Neural cell (in vitro differentiated cells): Measurements from ENCODE around the gene ASCL1. TPM values are rescaled to one million over a fixed set of nuclear protein-coding genes. Genes with fewer than 3 reads are reported as not detected.

Source experiments
- H2AFZ ChIP-seq: fragments of 200-600, 300-800 bp; sonication (generic), shearing (Covaris generic); 2 replicates; pipeline ENCODE4 v1.6.0; 2014; ENCODE audit warnings: low read depth, mild to moderate bottlenecking, antibody characterized with exemption, low read length, moderate library complexity
- H3F3A ChIP-seq: fragments of 200-600 bp; shearing (Covaris generic); 2 replicates; pipeline ENCODE4 v1.6.1; 2016; ENCODE audit warnings: mild to moderate bottlenecking, moderate library complexity, mixed read lengths, antibody characterized with exemption, low read length; ENCODE audit not compliant: insufficient read depth, poor library complexity, severe bottlenecking
- H3K27ac ChIP-seq: fragments of 200-600, 300-800 bp; sonication (generic), shearing (Covaris generic); 2 replicates; pipeline ENCODE4 v1.5.1; 2014; ENCODE audit warnings: mild to moderate bottlenecking, low read length, moderate library complexity
- H3K27me3 ChIP-seq: fragments of 300-800, 200-600 bp; sonication (generic), shearing (Covaris generic); 2 replicates; pipeline ENCODE4 v1.6.0; 2014; ENCODE audit warnings: mild to moderate bottlenecking, low read depth, low read length, moderate library complexity; ENCODE audit not compliant: insufficient read depth
- H3K36me3 ChIP-seq: fragments of 300-800, 200-600 bp; sonication (generic), shearing (Covaris generic); 2 replicates; pipeline ENCODE4 v1.5.1; 2014; ENCODE audit warnings: mild to moderate bottlenecking, antibody characterized with exemption, low read length, moderate library complexity; ENCODE audit not compliant: insufficient read depth
- H3K4me2 ChIP-seq: fragments of 300-800, 200-600 bp; sonication (generic), shearing (Covaris generic); 2 replicates; pipeline ENCODE4 v1.6.0; 2014; ENCODE audit warnings: mild to moderate bottlenecking, low read length
- H3K4me3 ChIP-seq: fragments of 300-800, 200-600 bp; sonication (generic), shearing (Covaris generic); 2 replicates; pipeline ENCODE4 v1.5.1; 2014; ENCODE audit warnings: mild to moderate bottlenecking, low read length, moderate library complexity
- H3K79me2 ChIP-seq: fragments of 200-600 bp; shearing (Covaris generic); replicated peaks from 2 replicates; pipeline ENCODE4 v1.6.0; 2014; ENCODE audit warnings: mild to moderate bottlenecking, low read length, moderate library complexity; ENCODE audit not compliant: insufficient read depth
- H3K9ac ChIP-seq: fragments of 300-800, 200-600 bp; sonication (generic), shearing (Covaris generic); 2 replicates; pipeline ENCODE4 v1.6.1; 2016; ENCODE audit warnings: mild to moderate bottlenecking, low read length, mixed read lengths
- H3K9me2 ChIP-seq: fragments of 200-600 bp; shearing (Covaris generic); 2 replicates; pipeline ENCODE4 v1.6.1; 2016; ENCODE audit warnings: mild to moderate bottlenecking, low read length, mixed read lengths; ENCODE audit not compliant: insufficient read depth
- H3K9me3 ChIP-seq: fragments of 200-600, 300-800 bp; sonication (generic), shearing (Covaris generic); 2 replicates; pipeline ENCODE4 v1.6.1; 2016; ENCODE audit warnings: mild to moderate bottlenecking, mixed run types, low read length, moderate library complexity, mixed read lengths
- H4K20me1 ChIP-seq: fragments of 200-600 bp; shearing (Covaris generic); 2 replicates; pipeline ENCODE4 v1.6.1; 2016; ENCODE audit warnings: mild to moderate bottlenecking, mixed run types; ENCODE audit not compliant: insufficient read depth
- EP300 ChIP-seq: fragments of 450-650 bp; conservative IDR thresholded peaks from 2 replicates; pipeline ENCODE4 v1.6.1; 2014; ENCODE audit warnings: antibody characterized with exemption, mild to moderate bottlenecking, moderate library complexity; ENCODE audit not compliant: poor library complexity, severe bottlenecking
- EZH2 ChIP-seq: fragments of 200-600, 300-800 bp; shearing (Covaris generic), sonication (generic); IDR thresholded peaks from 2 replicates; pipeline ENCODE4 v1.6.1; 2014; ENCODE audit warnings: antibody characterized with exemption, low read length, borderline replicate concordance, mild to moderate bottlenecking; ENCODE audit not compliant: insufficient read depth, poor library complexity, severe bottlenecking
- MXI1 ChIP-seq: fragments of 450-650 bp; conservative IDR thresholded peaks from 2 replicates; pipeline ENCODE4 v1.6.1; 2014; ENCODE audit warnings: antibody characterized with exemption, mild to moderate bottlenecking; ENCODE audit not compliant: poor library complexity, severe bottlenecking
- POLR2AphosphoS5 ChIP-seq: IDR thresholded peaks from 2 replicates; pipeline ENCODE4 v1.6.1; 2012
- RAD21 ChIP-seq: fragments of 450-650 bp; conservative IDR thresholded peaks from 2 replicates; pipeline ENCODE4 v1.6.1; 2014; ENCODE audit warnings: antibody characterized with exemption, mild to moderate bottlenecking, moderate library complexity
- SMC3 ChIP-seq: fragments of 450-650 bp; conservative IDR thresholded peaks from 2 replicates; pipeline ENCODE4 v1.6.1; 2014; ENCODE audit warnings: antibody characterized with exemption, mild to moderate bottlenecking, moderate library complexity; ENCODE audit not compliant: poor library complexity
- TAF1 ChIP-seq: IDR thresholded peaks from 2 replicates; pipeline ENCODE4 v1.6.1; 2012; ENCODE audit warnings: low read depth
- polyA plus RNA-seq: library from polyadenylated mRNA; depleted of rRNA; stranded (reverse); fragments of >200 nt; gene quantifications from 2 replicates; pipeline ENCODE4 v1.2.3, GENCODE V29; 2014
- TF ChIP-seq, protein P1 (sequence below): IDR thresholded peaks from 2 replicates; pipeline ENCODE4 v1.6.1; 2012; ENCODE audit warnings: borderline replicate concordance
- TF ChIP-seq, protein P2 (sequence below): fragments of 450-650 bp; IDR thresholded peaks from 2 replicates; pipeline ENCODE4 v1.5.1; 2014; ENCODE audit warnings: antibody characterized with exemption, mild to moderate bottlenecking, moderate library complexity; ENCODE audit not compliant: poor library complexity, severe bottlenecking

Gene ASCL1
- polyA plus RNA-seq, 1 donor from 2014 or later: 3.4 TPM

DNA sequence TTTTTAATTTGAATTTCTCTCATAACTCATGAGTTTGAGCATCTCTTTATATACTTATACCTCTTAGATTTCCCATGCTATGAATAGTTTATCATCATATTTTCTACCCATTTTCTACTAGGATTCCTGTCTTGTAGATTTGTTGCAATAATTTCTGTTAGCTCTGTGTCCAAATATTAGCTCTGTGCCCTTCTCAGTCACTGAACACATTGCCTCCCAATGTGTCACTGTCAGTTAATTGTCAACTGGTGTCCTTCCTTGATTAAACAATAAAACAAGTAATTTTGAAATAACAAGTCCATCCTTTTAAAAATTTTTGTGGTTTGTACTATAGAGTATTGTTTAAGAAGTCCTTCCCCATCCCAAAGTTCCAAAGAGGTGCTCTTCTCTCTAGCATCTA, 36.2 kb upstream of the ASCL1 start:
- Histone ChIP-seq H3F3A (no peaks in the 10 kb centered on the region), H3K9me3 (no peaks in the 10 kb centered on the region), H4K20me1 (no peaks in the 10 kb centered on the region), H2AFZ (no peak overlapping the region), H3K4me3 (no peak overlapping the region), H3K9me2 (no peaks in the 10 kb centered on the region), H3K27ac (no peak overlapping the region), H3K27me3 (no peaks in the 10 kb centered on the region), H3K79me2 (no peaks in the 10 kb centered on the region), H3K36me3 (no peaks in the 10 kb centered on the region), H3K4me2 (no peak overlapping the region), H3K9ac (no peak overlapping the region)
- TF ChIP-seq TAF1: no peak
- no peak for TF ChIP-seq POLR2AphosphoS5
- TF ChIP-seq MXI1: no peak
- TF ChIP-seq, protein P1, sequence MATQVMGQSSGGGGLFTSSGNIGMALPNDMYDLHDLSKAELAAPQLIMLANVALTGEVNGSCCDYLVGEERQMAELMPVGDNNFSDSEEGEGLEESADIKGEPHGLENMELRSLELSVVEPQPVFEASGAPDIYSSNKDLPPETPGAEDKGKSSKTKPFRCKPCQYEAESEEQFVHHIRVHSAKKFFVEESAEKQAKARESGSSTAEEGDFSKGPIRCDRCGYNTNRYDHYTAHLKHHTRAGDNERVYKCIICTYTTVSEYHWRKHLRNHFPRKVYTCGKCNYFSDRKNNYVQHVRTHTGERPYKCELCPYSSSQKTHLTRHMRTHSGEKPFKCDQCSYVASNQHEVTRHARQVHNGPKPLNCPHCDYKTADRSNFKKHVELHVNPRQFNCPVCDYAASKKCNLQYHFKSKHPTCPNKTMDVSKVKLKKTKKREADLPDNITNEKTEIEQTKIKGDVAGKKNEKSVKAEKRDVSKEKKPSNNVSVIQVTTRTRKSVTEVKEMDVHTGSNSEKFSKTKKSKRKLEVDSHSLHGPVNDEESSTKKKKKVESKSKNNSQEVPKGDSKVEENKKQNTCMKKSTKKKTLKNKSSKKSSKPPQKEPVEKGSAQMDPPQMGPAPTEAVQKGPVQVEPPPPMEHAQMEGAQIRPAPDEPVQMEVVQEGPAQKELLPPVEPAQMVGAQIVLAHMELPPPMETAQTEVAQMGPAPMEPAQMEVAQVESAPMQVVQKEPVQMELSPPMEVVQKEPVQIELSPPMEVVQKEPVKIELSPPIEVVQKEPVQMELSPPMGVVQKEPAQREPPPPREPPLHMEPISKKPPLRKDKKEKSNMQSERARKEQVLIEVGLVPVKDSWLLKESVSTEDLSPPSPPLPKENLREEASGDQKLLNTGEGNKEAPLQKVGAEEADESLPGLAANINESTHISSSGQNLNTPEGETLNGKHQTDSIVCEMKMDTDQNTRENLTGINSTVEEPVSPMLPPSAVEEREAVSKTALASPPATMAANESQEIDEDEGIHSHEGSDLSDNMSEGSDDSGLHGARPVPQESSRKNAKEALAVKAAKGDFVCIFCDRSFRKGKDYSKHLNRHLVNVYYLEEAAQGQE: no peak
- no peak for TF ChIP-seq RAD21
- no peak for TF ChIP-seq EZH2
- TF ChIP-seq EP300: no peak
- TF ChIP-seq, protein P2, sequence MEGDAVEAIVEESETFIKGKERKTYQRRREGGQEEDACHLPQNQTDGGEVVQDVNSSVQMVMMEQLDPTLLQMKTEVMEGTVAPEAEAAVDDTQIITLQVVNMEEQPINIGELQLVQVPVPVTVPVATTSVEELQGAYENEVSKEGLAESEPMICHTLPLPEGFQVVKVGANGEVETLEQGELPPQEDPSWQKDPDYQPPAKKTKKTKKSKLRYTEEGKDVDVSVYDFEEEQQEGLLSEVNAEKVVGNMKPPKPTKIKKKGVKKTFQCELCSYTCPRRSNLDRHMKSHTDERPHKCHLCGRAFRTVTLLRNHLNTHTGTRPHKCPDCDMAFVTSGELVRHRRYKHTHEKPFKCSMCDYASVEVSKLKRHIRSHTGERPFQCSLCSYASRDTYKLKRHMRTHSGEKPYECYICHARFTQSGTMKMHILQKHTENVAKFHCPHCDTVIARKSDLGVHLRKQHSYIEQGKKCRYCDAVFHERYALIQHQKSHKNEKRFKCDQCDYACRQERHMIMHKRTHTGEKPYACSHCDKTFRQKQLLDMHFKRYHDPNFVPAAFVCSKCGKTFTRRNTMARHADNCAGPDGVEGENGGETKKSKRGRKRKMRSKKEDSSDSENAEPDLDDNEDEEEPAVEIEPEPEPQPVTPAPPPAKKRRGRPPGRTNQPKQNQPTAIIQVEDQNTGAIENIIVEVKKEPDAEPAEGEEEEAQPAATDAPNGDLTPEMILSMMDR: no peak

DNA sequence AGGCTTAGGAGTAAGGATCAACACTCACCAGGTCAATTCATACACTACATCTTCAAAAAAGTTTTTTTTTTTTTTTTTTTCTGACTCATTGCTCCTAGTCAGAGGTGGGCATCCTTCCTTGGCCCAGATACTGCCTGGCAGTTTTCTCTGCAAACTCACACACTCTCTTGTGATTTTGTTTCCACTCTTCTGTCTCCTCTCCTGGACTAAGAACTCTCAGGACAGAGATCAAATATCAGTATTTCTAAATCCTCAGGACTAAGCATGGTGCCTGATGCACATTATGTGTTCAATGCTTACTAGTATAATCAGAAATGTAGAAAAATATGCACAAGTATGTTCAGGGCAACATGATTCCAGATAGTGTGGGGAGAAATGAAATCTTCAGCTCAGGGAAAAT, 30.3 kb upstream of the ASCL1 start:
- no peak overlapping the region for H3K4me2 ChIP-seq
- H3K36me3 ChIP-seq: no peaks in the 10 kb centered on the region
- no peaks in the 10 kb centered on the region for H3K9me2 ChIP-seq
- H3K27me3 ChIP-seq: no peaks in the 10 kb centered on the region
- no peak overlapping the region for H3K9ac ChIP-seq
- H2AFZ ChIP-seq: no peak overlapping the region
- H3K9me3 ChIP-seq: no peaks in the 10 kb centered on the region
- no peak overlapping the region for H3K27ac ChIP-seq
- no peaks in the 10 kb centered on the region for H3F3A ChIP-seq
- no peak overlapping the region for H3K4me3 ChIP-seq
- TF ChIP-seq MXI1 (no peak), TAF1 (no peak), SMC3 (no peak), EZH2 (no peak)
- no peaks in the 10 kb centered on the region for H3K79me2 ChIP-seq
- no peaks in the 10 kb centered on the region for H4K20me1 ChIP-seq

DNA sequence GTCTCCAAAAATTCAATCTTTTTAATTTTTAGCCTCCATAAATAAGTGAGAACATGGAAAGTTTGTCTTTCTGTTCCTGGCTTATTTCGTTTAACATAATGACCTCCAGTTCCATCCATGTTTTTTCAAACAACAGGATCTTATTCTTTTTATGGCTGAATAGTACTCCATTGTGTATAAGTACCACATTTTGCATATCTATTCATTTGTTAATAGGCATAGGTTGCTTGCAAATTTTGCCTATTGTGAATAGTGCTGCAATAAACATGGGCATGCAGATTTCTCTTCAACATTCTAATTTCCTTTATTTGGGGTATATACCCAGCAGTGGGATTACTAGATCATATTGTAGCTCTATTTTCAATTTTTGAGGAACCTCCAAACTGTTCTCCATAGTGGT, 24.3 kb upstream of the ASCL1 start:
- no peak overlapping the region for H3K4me3 ChIP-seq
- H3F3A ChIP-seq: no peaks in the 10 kb centered on the region
- H3K36me3 ChIP-seq: no peaks in the 10 kb centered on the region
- no peak overlapping the region for H3K27ac ChIP-seq
- H3K9me2 ChIP-seq: no peaks in the 10 kb centered on the region
- no peaks in the 10 kb centered on the region for H4K20me1 ChIP-seq
- no peak overlapping the region for H3K9ac ChIP-seq
- H3K4me2 ChIP-seq: no peak overlapping the region
- H3K27me3 ChIP-seq: no peaks in the 10 kb centered on the region
- TF ChIP-seq, protein P2: no peak
- no peak for TF ChIP-seq MXI1
- TF ChIP-seq POLR2AphosphoS5: no peak
- TF ChIP-seq SMC3: no peak
- TF ChIP-seq TAF1: no peak
- TF ChIP-seq EP300: no peak
- no peak for TF ChIP-seq RAD21
- TF ChIP-seq, protein P1: no peak
- TF ChIP-seq EZH2: no peak
- H3K79me2 ChIP-seq: no peaks in the 10 kb centered on the region
- H2AFZ ChIP-seq: no peak overlapping the region
- H3K9me3 ChIP-seq: no peaks in the 10 kb centered on the region
